HCT116 (cell line): ENCODE measurements around the gene PRICKLE2. TPM values are rescaled to one million over a fixed set of nuclear protein-coding genes. Genes with fewer than 3 reads are reported as not detected.

Experiments
- ATAC-seq: fragments of 200-7000 bp; cut with Tn5 transposase; 2 replicates; pipeline ENCODE4 v1.9.1; 2020; ENCODE audit warnings: mild to moderate bottlenecking, moderate library complexity
- BruUV-seq: library from RNA; stranded (reverse); fragments of 400-500 nt; replicated peaks from 2 replicates; lab custom pipeline; 2021; lab: Mats Ljungman, UMichigan
- CTCF ChIA-PET: fragments of 300-600 bp; sonication (Branson Sonifier 250); formaldehyde crosslinking; loops from one replicate; lab custom pipeline; 2021; ENCODE audit warnings: antibody characterized with exemption; lab: Charles Lee
- POLR2A ChIA-PET: fragments of 300-600, 350-600 bp; sonication (Branson Sonifier 250); formaldehyde crosslinking; loops from one replicate; lab custom pipeline; 2021; ENCODE audit warnings: antibody characterized with exemption; lab: Charles Lee
- RAD21 ChIA-PET, 2 experiments: fragments of 300-600 bp; sonication (Branson Sonifier 250); formaldehyde crosslinking; loops; one replicate each; lab custom pipeline; 2023; ENCODE audit warnings: low total read pairs in 2 of 2; ENCODE audit not compliant: uncharacterized antibody in 2 of 2, unreplicated experiment in 2 of 2, low non-redundant PET in 1 of 2; lab: Charles Lee
- DNase-seq: peaks from one replicate; pipeline ENCODE4 v3.0.0-alpha.2; 2010; ENCODE audit warnings: low read depth, low spot score
- H2AFZ ChIP-seq: fragments of 200-600 bp; shearing (Covaris generic), sonication (generic); 2 replicates; pipeline ENCODE4 v1.6.1; 2017; ENCODE audit warnings: low read depth, mixed run types, mixed read lengths, antibody characterized with exemption, low read length; ENCODE audit not compliant: poor library complexity, severe bottlenecking
- H3K27ac ChIP-seq: 2 replicates; pipeline ENCODE4 v1.5.1; 2012; ENCODE audit warnings: low read depth, low read length
- H3K27me3 ChIP-seq: fragments of 200-600 bp; sonication (generic); 2 replicates; pipeline ENCODE4 v1.6.1; 2016; ENCODE audit warnings: mixed run types, low read length, mixed read lengths; ENCODE audit not compliant: insufficient read depth
- H3K36me3 ChIP-seq, 2 experiments: fragments of 200-500 bp in 1 of 2; fragments of 200-600 bp in 1 of 2; sonication (Bioruptor generic) in 1 of 2; sonication (generic) in 1 of 2; 2 replicates each; pipeline versions ENCODE4 v1.5.1 to v1.6.1; 2014 to 2016; ENCODE audit warnings: low read length in 2 of 2, inconsistent platforms in 1 of 2, mixed read lengths in 1 of 2, mixed run types in 1 of 2; ENCODE audit not compliant: insufficient read depth in 2 of 2, control insufficient read depth in 1 of 2
- H3K4me1 ChIP-seq, 2 experiments: fragments of 200-600 bp in 1 of 2; sonication (generic) in 1 of 2; 2 replicates each; pipeline versions ENCODE4 v1.5.1 to v1.6.1; 2012 to 2017; ENCODE audit warnings: low read length in 2 of 2, inconsistent platforms in 1 of 2, mild to moderate bottlenecking in 1 of 2, mixed read lengths in 1 of 2, mixed run types in 1 of 2, moderate library complexity in 1 of 2; ENCODE audit not compliant: insufficient read depth in 2 of 2, control insufficient read depth in 1 of 2
- H3K4me2 ChIP-seq: fragments of 200-600 bp; sonication (generic); 2 replicates; pipeline ENCODE4 v1.6.1; 2017; ENCODE audit warnings: mixed run types, low read length, mixed read lengths
- H3K4me3 ChIP-seq, 2 experiments: fragments of 200-600 bp in 1 of 2; sonication (generic) in 1 of 2; replicated peaks in 1 of 2; 2 replicates each; pipeline ENCODE4 v1.5.1; 2011 to 2016; ENCODE audit warnings: low read length in 2 of 2, control low read depth in 1 of 2, low read depth in 1 of 2, mild to moderate bottlenecking in 1 of 2, mixed read lengths in 1 of 2, mixed run types in 1 of 2
- H3K79me2 ChIP-seq: fragments of 200-600 bp; sonication (generic); 2 replicates; pipeline ENCODE4 v1.6.1; 2017; ENCODE audit warnings: mild to moderate bottlenecking, mixed run types, low read length, moderate library complexity, mixed read lengths; ENCODE audit not compliant: insufficient read depth
- H3K9ac ChIP-seq: fragments of 200-600 bp; sonication (generic); 2 replicates; pipeline ENCODE4 v1.6.1; 2016; ENCODE audit warnings: low read length, mixed read lengths
- H3K9me2 ChIP-seq: fragments of 200-600 bp; sonication (generic), shearing (Covaris generic); 2 replicates; pipeline ENCODE4 v1.6.1; 2017; ENCODE audit warnings: mixed run types, mild to moderate bottlenecking, moderate library complexity; ENCODE audit not compliant: insufficient read depth
- H3K9me3 ChIP-seq, 2 experiments: fragments of 200-500 bp in 1 of 2; fragments of 200-600 bp in 1 of 2; sonication (Bioruptor generic) in 1 of 2; sonication (generic) in 1 of 2; 2 replicates each; pipeline ENCODE4 v1.6.1; 2014 to 2017; ENCODE audit warnings: low read length in 2 of 2, mixed read lengths in 2 of 2, inconsistent platforms in 1 of 2, low read depth in 1 of 2, mild to moderate bottlenecking in 1 of 2, mixed run types in 1 of 2, moderate library complexity in 1 of 2; ENCODE audit not compliant: control insufficient read depth in 1 of 2, insufficient read depth in 1 of 2
- H4K20me1 ChIP-seq: fragments of 200-600 bp; sonication (generic), shearing (Covaris generic); 2 replicates; pipeline ENCODE4 v1.6.1; 2017; ENCODE audit warnings: mixed run types, mild to moderate bottlenecking, moderate library complexity; ENCODE audit not compliant: insufficient read depth
- CEBPB ChIP-seq: IDR thresholded peaks from 2 replicates; pipeline ENCODE4 v1.6.1; 2012; ENCODE audit warnings: low read depth
- CTCF ChIP-seq, 3 experiments: fragments of 200-600 bp in 1 of 3; sonication (generic) in 1 of 3; IDR thresholded peaks in 2 of 3; conservative IDR thresholded peaks in 1 of 3; 2 replicates each; pipeline ENCODE4 v1.5.1; 2012 to 2017; ENCODE audit warnings: low read depth in 2 of 3, low read length in 2 of 3, antibody characterized with exemption in 1 of 3, borderline replicate concordance in 1 of 3, control low read depth in 1 of 3, mild to moderate bottlenecking in 1 of 3, mixed read lengths in 1 of 3, mixed run types in 1 of 3, moderate library complexity in 1 of 3; ENCODE audit not compliant: insufficient read depth in 1 of 3
- ELF1 ChIP-seq: IDR thresholded peaks from 2 replicates; pipeline ENCODE4 v1.6.1; 2012; ENCODE audit warnings: low read depth, borderline replicate concordance
- MAX ChIP-seq: IDR thresholded peaks from 2 replicates; pipeline ENCODE4 v1.6.1; 2012
- POLR2A ChIP-seq: IDR thresholded peaks from 2 replicates; pipeline ENCODE4 v1.7.0; 2011; ENCODE audit warnings: borderline replicate concordance; ENCODE audit not compliant: insufficient read depth, insufficient read length; ENCODE audit errors: extremely low read depth
- RAD21 ChIP-seq: IDR thresholded peaks from 2 replicates; pipeline ENCODE4 v1.6.1; 2012; ENCODE audit warnings: low read depth, mild to moderate bottlenecking
- REST ChIP-seq: IDR thresholded peaks from 2 replicates; pipeline ENCODE4 v1.6.1; 2012; ENCODE audit warnings: low read depth
- SIN3A ChIP-seq: IDR thresholded peaks from 2 replicates; pipeline ENCODE4 v1.6.1; 2012; ENCODE audit warnings: low read depth
- SP1 ChIP-seq: IDR thresholded peaks from 2 replicates; pipeline ENCODE4 v1.6.1; 2012; ENCODE audit warnings: low read depth
- TCF7L2 ChIP-seq: IDR thresholded peaks from 2 replicates; pipeline ENCODE4 v1.7.0; 2011; ENCODE audit warnings: borderline replicate concordance, inconsistent platforms; ENCODE audit not compliant: insufficient read depth, insufficient read length; ENCODE audit errors: extremely low read depth
- YY1 ChIP-seq: IDR thresholded peaks from 2 replicates; pipeline ENCODE4 v1.6.1; 2011; ENCODE audit warnings: low read length, low read depth, moderate library complexity, mild to moderate bottlenecking; ENCODE audit not compliant: insufficient replicate concordance; ENCODE audit errors: extremely low read depth
- ZBTB33 ChIP-seq: IDR thresholded peaks from 2 replicates; pipeline ENCODE4 v1.6.1; 2011; ENCODE audit warnings: mild to moderate bottlenecking, low read length, moderate library complexity; ENCODE audit not compliant: insufficient replicate concordance; ENCODE audit errors: extremely low read depth
- ZNF274 ChIP-seq: fragments of 200-500 bp; sonication (Bioruptor generic); IDR thresholded peaks from 2 replicates; pipeline ENCODE4 v1.6.1; 2014; ENCODE audit warnings: mild to moderate bottlenecking, low read depth, low read length, inconsistent platforms
- intact Hi-C: fragments of 100-400 bp; cut with micrococcal nuclease; formaldehyde crosslinking; loops from 2 replicates; pipeline ENCODE4 v1.10.0; 2022
- total RNA-seq: library from RNA; stranded (reverse); gene quantifications from one replicate; pipeline ENCODE4 v1.2.1, GENCODE V29; 2021; ENCODE audit not compliant: unreplicated experiment

The PRICKLE2 gene
- total RNA-seq, 1 experiment from 2014 or later, result 0.05 TPM

GRCh38 chr3:64053581-64053980 lies 171.7 kb downstream of the PRICKLE2 start (continued):
- no peak for TF ChIP-seq ELF1
- TF ChIP-seq TCF7L2, result no peak
- TF ChIP-seq REST, result no peak
- TF ChIP-seq YY1, result no peak
- TF ChIP-seq MAX, result no peak

- ATAC-seq, result no peak
- POLR2A ChIA-PET, result no interaction called here
- no peak overlapping the region for H2AFZ ChIP-seq
- H3K9me3 ChIP-seq, result no peaks in the 10 kb centered on the region
- H3K9me2 ChIP-seq, result no peaks in the 10 kb centered on the region
- intact Hi-C loops, result no loop called here
- no peaks in the 10 kb centered on the region for H3K79me2 ChIP-seq
- RAD21 ChIA-PET, result no interaction called here
- DNase-seq, result no peak
- H3K27me3 ChIP-seq, result peaks cover 20% of the 10 kb centered on the region; the same call in 1 of the 2 replicates
- no peaks in the 10 kb centered on the region for H4K20me1 ChIP-seq
- CTCF ChIA-PET, result no interaction called here
- no peak overlapping the region for H3K4me2 ChIP-seq
- H3K4me1 ChIP-seq, result no peaks in the 10 kb centered on the region
- BruUV-seq, result no TSS peak
- no peak overlapping the region for H3K9ac ChIP-seq
- H3K27ac ChIP-seq, result no peak overlapping the region
- no peak overlapping the region for H3K4me3 ChIP-seq
- H3K36me3 ChIP-seq, result no peaks in the 10 kb centered on the region
- no peak for TF ChIP-seq CTCF (IDR thresholded peaks at IDR 0.05 in 2 of 3, conservative IDR thresholded peaks at IDR 0.05 in 1 of 3; ENCODE audit: borderline replicate concordance in 1 of 3, insufficient read depth in 1 of 3, low read depth in 2 of 3, low read length in 2 of 3)
- no peak for TF ChIP-seq POLR2A
- no peak for TF ChIP-seq SP1
- TF ChIP-seq CEBPB, result no peak
- TF ChIP-seq SIN3A, result no peak
- TF ChIP-seq REST, result no peak
- no peak for TF ChIP-seq ZBTB33
- no peak for TF ChIP-seq RAD21
- TF ChIP-seq ZNF274, result no peak
- no peak for TF ChIP-seq TCF7L2
Observed at GRCh38 chr3:64053117-64053516, 172.1 kb downstream of the PRICKLE2 start.
